ENCODE measurements around the gene RPS19.

The RPS19 gene

DNA sequence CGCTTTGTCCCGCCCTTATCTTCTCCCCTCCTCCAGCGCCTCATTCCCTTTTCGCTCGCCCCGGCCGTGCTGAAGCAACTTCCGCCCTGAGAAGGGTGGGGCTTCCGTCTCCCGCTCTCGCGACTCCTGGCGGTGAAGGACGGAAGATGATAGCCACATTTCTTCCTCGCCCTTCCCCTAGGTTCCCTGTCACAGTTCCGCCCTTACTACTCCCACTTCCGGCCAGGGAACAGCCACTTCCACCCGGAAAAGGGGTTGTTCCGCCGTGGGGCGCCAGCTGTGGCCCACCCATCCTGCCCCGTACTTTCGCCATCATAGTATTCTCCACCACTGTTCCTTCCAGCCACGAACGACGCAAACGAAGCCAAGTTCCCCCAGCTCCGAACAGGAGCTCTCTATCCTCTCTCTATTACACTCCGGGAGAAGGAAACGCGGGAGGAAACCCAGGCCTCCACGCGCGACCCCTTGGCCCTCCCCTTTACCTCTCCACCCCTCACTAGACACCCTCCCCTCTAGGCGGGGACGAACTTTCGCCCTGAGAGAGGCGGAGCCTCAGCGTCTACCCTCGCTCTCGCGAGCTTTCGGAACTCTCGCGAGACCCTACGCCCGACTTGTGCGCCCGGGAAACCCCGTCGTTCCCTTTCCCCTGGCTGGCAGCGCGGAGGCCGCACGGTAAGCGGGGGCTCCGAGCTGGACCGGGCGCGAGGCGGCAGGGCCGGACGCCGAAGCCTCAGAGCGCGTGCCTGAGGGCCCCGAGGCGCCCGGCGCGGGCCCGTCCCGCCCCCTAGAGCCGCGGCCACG is at the start of gene RPS19:
Gene RPS19, plus strand, starts transcription at position 638 of the 801 bp plus-strand sequence. CDS start 520 bp downstream, outside the sequence.
- in situ Hi-C loops (cut with HindIII; ENCODE audit: low sequenced_read_pairs): no loop called here

DNA sequence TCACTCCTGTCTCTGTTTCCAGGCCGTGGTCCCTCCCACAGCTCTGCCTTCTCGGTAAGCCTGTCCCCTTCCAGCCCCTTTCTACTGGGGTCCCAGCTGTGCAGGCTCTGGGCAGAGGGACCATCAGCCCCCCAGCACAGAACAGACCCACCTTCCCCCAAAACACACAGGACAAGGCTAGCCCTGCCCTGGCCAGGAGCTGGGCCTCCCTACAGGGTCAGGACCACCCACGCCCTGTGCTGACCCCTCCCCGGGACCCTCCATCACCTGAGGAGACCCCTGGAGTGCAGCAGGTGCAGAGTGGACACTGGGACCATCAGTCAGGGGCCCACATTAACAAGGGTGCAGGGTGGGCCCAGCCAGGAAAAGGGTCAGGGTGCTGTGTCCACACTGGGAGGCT is 49.8 kb upstream of the RPS19 start:
- in situ Hi-C loops (cut with HindIII; ENCODE audit: low sequenced_read_pairs): no loop called here

DNA sequence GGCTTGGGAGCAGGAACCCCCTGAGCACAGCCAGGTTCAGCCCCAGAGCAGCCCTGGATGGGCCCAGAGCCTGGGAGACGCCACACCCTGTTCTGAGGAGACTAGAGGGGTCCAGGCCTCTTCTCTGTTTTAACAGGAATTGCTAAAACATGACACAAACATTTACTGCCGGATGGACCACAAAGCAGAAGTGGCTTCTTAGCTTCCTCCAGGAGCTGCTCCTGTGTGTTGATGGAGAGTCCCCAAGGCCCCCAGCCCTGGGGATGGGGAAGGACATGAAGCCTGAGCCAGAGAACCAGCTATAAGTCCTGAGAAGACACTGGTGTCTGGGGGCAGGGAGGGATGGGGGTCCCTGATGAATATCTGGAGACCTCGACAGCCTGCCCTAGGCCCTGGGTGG is 49.0 kb upstream of the RPS19 start:
- in situ Hi-C loops (cut with HindIII; ENCODE audit: low sequenced_read_pairs): no loop called here

DNA sequence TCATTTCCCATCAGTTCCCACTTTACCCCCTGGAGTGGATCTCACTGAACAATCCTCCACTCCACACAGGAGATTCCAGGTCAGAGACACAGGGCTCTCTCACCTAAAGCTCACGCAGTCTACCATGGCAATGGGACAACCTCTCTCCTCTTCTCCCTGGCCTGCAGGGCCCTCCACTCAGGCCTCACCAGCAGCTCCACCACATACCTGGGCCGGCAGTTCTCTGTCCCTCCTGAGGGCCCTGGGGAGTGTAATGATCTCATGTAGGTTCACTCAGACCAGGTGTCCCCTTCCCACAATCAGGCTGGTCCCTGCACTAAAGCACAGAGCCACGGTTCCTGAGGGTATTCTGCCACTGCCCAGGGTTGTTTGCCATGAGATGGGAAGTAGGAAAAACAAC is 48.1 kb upstream of the RPS19 start:
- in situ Hi-C loops (cut with HindIII; ENCODE audit: low sequenced_read_pairs): no loop called here

DNA sequence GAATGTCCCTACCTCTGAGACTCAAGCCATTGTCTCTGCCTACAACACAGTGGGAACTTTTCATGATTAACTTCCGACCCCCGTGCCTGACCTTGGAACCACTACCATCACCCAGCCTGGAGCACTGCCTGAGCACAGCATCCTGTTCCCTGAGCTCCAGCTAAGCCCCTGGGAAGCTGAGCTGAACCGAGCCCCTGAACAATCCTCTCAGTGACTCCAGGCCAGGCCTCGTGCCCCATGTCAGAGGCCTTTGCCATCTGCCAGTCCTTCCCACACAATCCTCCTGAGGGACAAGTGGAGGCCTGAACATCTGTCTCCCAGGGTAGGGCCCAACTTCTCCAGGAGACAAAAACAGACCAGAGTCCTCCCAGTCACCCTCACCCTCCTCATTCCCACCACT is 46.1 kb upstream of the RPS19 start:
- in situ Hi-C loops (cut with HindIII; ENCODE audit: low sequenced_read_pairs): no loop called here

DNA sequence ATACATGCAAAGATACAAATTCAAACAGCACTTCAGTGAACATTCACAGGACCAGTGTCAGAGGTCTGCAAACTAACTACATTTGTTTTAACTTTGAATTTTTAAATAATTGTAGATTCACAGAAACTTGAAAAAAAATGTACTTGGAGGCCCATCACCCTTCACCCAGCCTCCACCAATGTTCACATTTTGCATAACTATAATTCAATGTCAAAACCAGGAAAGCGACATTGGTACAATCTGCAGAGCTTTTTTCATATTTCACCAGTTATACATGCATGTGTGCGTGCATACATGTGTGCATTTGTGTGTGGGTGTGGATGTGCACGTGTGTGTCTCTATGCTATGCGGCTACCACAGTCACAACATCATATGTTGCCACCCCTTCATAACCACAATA is 44.8 kb upstream of the RPS19 start:
- in situ Hi-C loops (cut with HindIII; ENCODE audit: low sequenced_read_pairs): no loop called here

DNA sequence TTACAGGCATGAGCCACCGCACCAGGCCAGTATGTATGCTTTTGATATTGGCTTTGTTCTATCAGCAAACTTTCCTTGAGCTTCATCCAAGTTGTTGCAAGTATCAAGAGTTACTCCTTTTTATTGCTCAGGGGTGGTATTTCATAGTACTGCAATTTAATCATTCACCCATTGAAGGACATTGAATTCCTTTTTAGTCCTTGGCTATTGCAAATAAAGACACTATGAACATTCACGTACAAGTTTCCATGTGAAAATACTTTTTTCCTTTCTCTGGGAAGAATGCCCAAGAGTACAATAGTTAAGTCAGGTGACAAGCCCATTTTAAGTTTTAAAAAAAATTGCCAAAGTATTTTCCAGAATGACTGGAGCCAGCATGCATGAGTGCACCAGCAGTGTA is 43.3 kb upstream of the RPS19 start:
- in situ Hi-C loops (cut with HindIII; ENCODE audit: low sequenced_read_pairs): no loop called here

DNA sequence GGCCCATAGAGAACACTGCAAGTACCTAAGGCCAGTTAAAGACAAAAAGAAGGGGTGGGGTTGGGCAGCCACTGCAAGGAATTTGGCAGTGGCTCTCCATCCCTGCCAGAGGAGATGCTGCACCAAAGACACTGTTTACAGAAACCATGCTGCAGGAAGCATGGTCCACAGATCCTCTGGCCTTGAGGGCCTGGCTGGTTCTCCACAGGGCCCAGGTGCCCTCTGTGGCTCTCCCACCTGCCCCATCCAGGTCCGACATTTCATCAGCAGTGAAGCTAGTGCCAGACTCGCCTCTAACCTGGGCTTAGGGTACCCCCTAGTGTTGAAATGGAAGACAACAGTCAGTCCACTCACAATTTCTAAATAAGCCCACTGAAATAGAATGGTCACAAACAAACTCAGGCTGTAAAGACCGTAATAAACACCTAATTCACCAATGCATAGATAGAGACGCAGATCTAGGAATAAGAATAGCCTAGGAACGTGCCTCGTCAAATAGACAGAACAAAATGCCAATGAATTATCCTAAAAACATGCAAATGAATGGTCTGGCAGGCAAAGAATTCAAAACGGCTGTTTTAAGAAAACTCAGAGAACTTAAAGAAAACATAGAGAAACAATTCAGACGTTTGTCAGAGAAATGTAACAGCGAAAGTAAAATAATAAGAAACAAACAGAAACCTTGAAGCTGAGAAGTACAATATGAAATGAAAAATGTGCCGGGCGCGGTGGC is 38.9 kb upstream of the RPS19 start:
- in situ Hi-C loops (cut with HindIII; ENCODE audit: low sequenced_read_pairs): no loop called here

DNA sequence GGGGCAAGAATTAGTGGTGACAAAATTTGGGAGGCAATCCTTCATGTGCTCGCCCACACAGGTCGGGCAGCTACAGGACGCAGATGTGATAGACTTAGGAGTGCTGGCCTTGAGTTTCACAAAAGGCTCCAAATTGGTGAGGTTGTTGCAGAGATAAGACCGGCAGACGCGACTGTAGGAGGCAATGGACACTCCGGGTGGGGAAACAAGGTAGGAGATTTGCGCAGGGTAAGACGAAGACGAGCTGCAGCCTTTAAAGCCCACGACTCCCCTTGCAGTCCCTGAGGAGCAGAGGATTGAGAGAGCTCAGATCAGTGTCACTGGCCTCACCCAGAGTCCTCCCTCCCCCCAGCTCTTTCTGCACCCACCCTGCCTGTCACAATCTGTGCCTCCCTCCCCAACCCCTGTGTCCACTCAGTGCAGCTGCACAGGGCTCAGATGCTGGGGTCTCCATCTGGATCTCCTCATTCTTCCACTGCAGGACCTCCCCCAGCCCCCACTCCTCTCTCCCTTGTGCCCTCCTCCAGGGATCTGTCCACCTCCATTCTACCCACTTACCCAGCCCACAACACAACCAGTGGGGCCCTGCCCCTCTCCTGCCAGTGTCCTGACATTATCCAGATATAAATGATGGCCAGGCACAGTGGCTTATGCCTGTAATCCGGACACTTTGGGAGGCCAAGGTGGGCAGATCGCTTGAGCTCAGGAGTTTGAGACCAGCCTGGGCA is 21.9 kb upstream of the RPS19 start:
- in situ Hi-C loops (cut with HindIII; ENCODE audit: low sequenced_read_pairs): no loop called here

DNA sequence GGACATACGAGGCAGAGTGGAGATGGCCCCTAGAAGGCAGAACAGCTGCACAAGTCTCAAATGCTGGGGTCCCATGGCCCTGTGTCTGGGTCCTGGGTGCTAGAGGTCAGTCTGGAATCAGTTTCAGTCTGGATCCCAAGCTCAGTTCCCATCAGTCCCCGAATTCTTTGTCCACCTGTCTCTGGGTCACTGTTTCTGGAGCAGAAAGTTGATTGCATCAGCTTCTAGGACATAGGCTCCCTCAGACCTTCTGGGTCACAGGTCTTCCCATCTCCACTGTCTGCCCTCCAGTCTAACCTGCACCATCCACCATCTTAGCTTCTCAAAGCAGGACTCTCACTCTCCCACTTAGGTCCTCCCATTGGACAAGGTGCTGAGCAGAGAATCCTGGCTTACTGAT is 20.8 kb upstream of the RPS19 start:
- in situ Hi-C loops (cut with HindIII; ENCODE audit: low sequenced_read_pairs): no loop called here

DNA sequence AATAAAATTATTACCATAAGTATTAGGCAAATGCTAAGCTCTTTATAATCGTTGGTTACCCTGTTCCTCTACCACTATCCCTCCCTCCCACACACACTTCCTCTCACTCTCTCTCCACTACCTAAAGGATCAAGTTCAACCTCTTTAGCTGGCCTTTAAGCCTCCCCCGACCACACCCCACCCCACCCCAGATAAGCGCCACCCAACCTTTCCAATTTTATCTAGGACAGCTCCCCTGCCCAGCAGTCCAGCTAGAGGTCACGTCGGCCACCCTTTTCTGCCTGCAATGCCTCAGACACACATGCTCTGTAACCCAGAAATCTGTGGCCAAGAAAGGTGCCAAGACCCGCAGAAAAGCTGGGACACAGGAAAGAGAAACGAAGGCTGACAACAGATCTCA is 16.7 kb upstream of the RPS19 start:
- in situ Hi-C loops (cut with HindIII; ENCODE audit: low sequenced_read_pairs): no loop called here

DNA sequence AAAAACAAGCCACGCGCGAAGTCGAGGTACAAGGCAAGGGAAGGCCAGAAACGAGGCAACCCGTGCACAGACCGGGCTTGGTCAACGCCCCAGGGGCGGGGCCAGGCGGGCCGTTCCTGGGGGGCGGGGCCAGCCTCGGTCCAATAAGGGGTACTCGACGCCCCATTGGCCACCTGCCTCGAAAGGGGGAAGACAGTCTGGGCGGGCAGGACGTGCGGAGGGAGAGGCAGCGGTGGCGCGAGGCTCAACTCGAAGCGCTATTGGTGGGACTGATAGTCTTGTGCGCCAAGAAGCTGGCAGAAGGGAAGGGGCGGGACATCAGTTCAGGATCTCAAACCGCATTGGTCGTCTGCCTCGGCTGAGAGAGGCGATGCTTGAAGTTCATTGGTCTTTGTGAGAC is 15.5 kb upstream of the RPS19 start, which contains the start of gene LYPD4:
Gene LYPD4, minus strand, starts transcription at position 83 of the 400 bp plus-strand sequence. CDS start 5,398 bp downstream, outside the sequence.
- in situ Hi-C loops (cut with HindIII; ENCODE audit: low sequenced_read_pairs): no loop called here

DNA sequence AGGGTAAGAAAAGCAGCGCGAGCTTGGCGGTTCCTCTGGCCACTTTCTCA is 15.2 kb upstream of the RPS19 start, which contains the start of gene DMRTC2:
Gene DMRTC2, plus strand, starts transcription at position 42 of the 50 bp plus-strand sequence. CDS start 2,387 bp downstream, outside the sequence.
- in situ Hi-C loops (cut with HindIII; ENCODE audit: low sequenced_read_pairs): no loop called here

DNA sequence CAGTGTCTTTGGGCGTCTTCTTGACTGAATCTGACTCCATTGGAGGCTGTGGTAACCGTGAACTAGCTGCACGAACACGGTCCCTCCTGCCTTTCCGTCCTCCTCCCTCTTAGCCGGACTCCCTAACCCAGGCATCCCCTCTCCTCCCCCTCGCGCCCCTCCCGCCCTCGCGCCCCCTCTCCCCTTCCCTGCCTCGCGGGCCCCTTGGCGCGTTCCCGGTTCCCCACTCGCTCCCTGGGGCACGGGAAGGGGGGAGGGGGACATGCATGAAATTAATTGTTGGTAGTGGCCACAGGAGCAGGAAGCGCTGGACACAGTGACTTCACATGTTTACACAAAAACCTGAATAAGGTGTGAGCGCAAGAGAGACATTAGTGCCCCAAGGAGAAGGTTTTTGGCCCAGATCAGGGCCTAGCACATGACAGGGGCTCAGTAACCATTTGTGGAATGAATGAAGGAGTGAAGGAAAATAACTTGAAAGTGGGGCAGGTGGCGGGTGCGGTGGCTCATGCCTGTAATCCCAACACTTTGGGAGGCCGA is 14.9 kb upstream of the RPS19 start:
- in situ Hi-C loops (cut with HindIII; ENCODE audit: low sequenced_read_pairs): no loop called here

DNA sequence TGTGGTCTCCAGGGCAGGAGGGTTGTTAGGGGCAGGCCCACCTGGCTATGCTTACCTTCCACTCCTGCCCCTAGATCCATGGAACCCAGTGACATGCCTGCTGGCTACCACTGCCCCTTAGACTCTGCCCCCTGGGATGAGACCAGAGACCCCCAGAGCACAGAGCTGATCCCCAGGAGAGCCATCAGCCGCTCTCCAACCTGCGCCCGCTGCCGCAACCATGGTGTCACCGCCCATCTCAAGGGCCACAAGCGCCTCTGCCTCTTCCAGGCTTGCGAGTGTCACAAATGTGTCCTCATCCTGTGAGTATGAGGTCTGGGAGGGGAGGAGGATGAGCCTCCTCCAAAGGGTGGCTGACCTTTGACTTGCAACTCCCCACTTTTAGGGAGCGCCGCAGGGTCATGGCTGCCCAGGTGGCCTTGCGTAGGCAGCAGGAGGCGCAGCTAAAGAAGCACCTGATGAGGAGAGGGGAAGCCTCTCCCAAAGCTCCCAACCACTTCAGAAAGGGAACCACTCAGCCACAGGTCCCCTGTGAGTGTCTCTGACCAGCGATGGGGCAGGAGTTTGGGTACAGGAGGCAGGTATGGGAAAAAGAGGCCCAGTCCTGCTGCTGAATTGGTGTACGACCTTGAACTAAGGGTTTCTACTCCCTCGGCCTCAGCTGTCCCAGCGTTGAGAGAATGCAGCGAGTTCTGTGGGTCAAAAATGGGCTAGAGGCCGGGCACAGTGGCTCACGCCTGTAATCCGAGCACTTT is 12.5 kb upstream of the RPS19 start:
- in situ Hi-C loops (cut with HindIII; ENCODE audit: low sequenced_read_pairs): no loop called here

DNA sequence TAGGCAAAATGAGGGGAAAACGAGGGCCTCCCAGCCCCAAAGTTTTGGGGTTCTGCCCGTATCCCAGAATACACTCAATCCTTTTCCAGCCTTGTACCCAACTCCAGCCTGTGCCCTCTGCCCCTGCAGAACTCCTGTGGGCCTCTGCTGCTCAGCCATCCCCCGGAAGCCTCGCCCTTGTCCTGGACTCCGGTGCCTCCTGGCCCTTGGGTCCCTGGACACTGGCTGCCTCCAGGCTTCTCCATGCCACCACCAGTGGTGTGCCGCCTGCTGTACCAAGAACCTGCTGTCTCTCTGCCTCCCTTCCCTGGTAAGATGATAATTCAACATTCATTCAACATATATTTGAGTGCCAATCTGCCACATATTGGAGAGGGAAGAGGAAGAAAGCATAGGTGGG is 11.4 kb upstream of the RPS19 start:
- in situ Hi-C loops (cut with HindIII; ENCODE audit: low sequenced_read_pairs): no loop called here

DNA sequence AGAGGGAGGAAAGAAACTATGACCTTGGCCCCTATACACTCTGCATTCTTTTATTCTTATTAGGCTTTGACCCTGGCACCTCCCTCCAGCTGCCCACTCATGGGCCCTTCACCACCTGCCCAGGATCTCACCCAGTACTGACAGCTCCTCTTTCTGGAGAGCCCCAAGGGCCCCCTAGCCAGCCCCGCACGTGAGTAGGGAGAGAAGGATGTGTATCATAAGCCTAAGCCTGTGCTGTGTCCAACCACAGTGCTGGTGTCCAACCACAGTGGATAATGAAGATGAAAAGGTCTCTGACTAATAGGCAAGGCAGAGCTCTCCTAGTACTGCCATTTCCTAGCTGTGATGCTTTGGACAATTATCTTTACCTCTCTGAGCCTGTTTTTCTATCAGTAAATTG is 11.0 kb upstream of the RPS19 start:
- in situ Hi-C loops (cut with HindIII; ENCODE audit: low sequenced_read_pairs): no loop called here

DNA sequence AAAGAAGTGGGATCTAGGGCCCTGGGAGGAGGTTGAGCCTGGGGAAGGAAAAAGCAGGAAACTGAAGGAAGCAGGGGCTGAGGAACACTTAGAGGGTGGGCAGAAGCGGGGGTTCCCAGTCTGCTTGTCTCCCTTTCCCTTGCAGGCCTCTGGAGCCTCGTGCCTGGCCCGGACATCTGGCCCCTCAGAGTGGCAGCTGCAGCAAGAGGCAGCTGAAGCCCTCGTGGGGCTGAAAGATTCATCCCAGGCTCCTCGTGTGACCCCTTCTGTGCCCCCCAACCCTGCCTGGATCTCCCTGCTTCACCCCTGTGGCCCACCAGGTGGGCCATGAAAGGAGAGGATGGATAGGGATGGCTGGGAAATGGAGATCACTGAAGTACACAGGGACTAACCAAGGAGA is 9.7 kb upstream of the RPS19 start:
- in situ Hi-C loops (cut with HindIII; ENCODE audit: low sequenced_read_pairs): loop anchor here (5.0 kb wide), 1 partner anchor 67 kb away; no protein-coding TSS in a partner anchor

DNA sequence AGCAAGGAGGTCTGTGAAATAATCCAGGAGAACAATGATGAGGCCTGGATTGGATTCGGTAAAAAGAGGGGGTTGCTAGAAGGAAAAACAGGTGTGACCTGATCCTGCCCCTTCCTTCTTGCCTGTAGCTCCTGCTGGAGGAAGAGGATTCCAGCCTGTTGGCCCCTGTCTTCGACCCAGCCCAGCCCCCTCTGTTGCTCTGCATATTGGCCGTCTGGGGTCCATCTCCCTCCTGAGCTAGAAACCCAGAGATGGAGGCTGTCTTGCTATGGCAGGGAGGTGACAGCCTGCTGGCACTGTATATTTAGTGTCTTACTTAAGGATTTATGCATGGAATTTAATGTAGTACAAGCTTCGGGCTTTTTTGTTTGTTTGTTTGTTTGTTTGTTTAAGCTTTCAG is 8.6 kb upstream of the RPS19 start:
- in situ Hi-C loops (cut with HindIII; ENCODE audit: low sequenced_read_pairs): loop anchor here (5.0 kb wide), 1 partner anchor 66 kb away; no protein-coding TSS in a partner anchor

DNA sequence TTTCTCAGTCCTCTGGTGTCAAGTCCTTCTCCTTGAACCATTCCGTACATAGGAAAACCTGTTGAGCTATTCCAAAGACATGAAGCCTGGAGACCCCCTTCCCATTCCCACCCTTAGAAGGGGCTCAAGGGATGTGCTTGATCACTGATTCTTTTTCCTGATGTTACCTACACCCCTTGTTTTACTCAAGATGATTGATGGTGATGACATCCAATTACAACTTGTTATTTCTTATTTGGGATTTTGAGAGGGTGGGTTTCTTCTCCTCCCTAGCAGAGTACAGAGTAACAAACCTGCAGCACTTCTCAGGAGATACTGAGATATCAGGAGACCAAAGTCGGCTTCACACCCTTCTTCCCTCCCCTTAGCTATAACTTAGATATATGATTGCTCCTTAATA is 6.7 kb upstream of the RPS19 start:
- in situ Hi-C loops (cut with HindIII; ENCODE audit: low sequenced_read_pairs): loop anchor here (5.0 kb wide), 1 partner anchor 64 kb away; no protein-coding TSS in a partner anchor

DNA sequence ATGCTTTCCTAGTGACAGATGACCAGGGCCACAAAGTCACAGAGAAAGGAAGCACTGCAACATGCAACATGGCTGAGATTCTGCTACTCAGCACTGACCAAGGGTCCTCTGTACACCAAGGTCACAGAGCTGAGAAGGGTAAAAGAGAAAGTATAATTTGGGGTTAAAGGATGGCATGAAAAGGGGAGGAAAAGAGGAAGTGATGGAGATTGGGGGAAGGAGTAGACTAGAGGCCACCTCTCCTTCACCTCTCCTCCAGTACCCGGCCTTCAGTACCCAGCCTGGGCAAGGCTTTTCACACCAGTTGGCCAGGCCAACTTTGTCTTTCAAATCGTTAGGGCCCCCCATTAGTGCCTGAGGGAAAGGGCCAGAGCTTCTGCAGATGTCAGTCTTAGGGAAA is 6.3 kb upstream of the RPS19 start:
- in situ Hi-C loops (cut with HindIII; ENCODE audit: low sequenced_read_pairs): loop anchor here (5.0 kb wide), 1 partner anchor 64 kb away; no protein-coding TSS in a partner anchor

All from endothelial cell of hepatic sinusoid (primary cell).